ENCODE results near the gene JAK1. TPM values are rescaled to one million over a fixed set of nuclear protein-coding genes. Genes with fewer than 3 reads are reported as not detected.
A peak's percentile ranks its signal among the peaks of the same experiment; 100 is the strongest.

JAK1 gene
- total and polyA plus RNA-seq, 7 donors: 33.7 to 137 (median 101) TPM

DNA sequence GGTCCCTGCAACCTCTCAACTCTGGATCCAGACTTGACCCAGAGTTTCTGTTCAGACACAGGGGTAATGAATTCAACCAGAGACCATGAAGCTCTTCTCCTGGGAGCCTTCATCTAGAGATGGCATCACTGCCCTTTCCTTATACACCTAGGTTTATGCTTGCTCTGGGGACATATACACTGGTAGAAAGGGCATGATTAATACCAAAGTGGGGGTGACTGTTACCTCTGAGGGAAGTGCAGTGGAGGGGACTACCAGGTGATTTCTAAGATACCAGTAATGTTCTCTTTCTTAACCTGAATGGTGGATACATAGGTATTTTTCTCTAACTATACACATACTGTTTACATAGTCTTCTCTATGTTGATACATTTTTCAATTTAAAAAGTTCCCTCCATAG lies 48.4 kb downstream of the JAK1 start:
- peak in 2 of 4 donors; percentile 5 to 6 for ATAC-seq
- intact Hi-C loops (cut with DNase I): no loop called here
- no peak for DNase-seq
- peaks cover 79% of the 10 kb centered on the region for H3K4me1 ChIP-seq
- peak overlapping the region; percentile 44 for H3K27ac ChIP-seq
- no peaks in the 10 kb centered on the region for H3K9me3 ChIP-seq
- no peak overlapping the region for H3K4me3 ChIP-seq
- H3K27me3 ChIP-seq (ENCODE audit: insufficient read depth in 3 of 3, low read length in 2 of 3): no peaks in the 10 kb centered on the region
- TF ChIP-seq CTCF (IDR thresholded peaks at IDR 0.05): no peak
- no peaks in the 10 kb centered on the region for H3K36me3 ChIP-seq (ENCODE audit: insufficient read depth in 1 of 2, low read depth in 1 of 2)

- no peak for TF ChIP-seq CTCF (IDR thresholded peaks at IDR 0.05)
- DNase-seq (peak; percentile 70 to 72), ATAC-seq (peak; percentile 70 to 87 (median 84))
- peak overlapping the region; percentile 44 for H3K27ac ChIP-seq
- H3K4me1 ChIP-seq: peaks cover 79% of the 10 kb centered on the region
- no peaks in the 10 kb centered on the region for H3K36me3 ChIP-seq (ENCODE audit: insufficient read depth in 1 of 2, low read depth in 1 of 2)
- H3K4me3 ChIP-seq: no peak overlapping the region
- intact Hi-C loops (cut with DNase I): no loop called here
- H3K27me3 ChIP-seq (ENCODE audit: insufficient read depth in 3 of 3, low read length in 2 of 3): no peaks in the 10 kb centered on the region
- WGBS, 3 donors: 26 to 32% (median 26%) methylated on average over 3 of the region's 3 CpGs
- no peaks in the 10 kb centered on the region for H3K9me3 ChIP-seq
Measured at GRCh38 chr1:64917328-64917861, 49.0 kb downstream of the JAK1 start.

GRCh38 chr1:64915381-64916274 lies 50.7 kb downstream of the JAK1 start:
- Histone ChIP-seq H3K4me3 (no peak overlapping the region), H3K36me3 (ENCODE audit: insufficient read depth in 1 of 2, low read depth in 1 of 2) (no peaks in the 10 kb centered on the region), H3K4me1 (peaks cover 77% of the 10 kb centered on the region), H3K27me3 (ENCODE audit: insufficient read depth in 3 of 3, low read length in 2 of 3) (no peaks in the 10 kb centered on the region), H3K9me3 (no peaks in the 10 kb centered on the region), H3K27ac (no peak overlapping the region)
- DNase-seq (no peak), ATAC-seq (no peak)
- no peak for TF ChIP-seq CTCF (IDR thresholded peaks at IDR 0.05)
- intact Hi-C loops (cut with DNase I): no loop called here
- WGBS, 3 donors: 82 to 86% (median 83%) methylated on average over 9 of the region's 9 CpGs

- 77 to 87% (median 83%) methylated on average over 3 of the region's 3 CpGs for WGBS, 3 donors
- intact Hi-C loops (cut with DNase I): no loop called here
- DNase-seq: no peak
- Histone ChIP-seq H3K36me3 (ENCODE audit: insufficient read depth in 1 of 2, low read depth in 1 of 2) (no peaks in the 10 kb centered on the region), H3K4me1 (peaks cover 80% of the 10 kb centered on the region), H3K4me3 (no peak overlapping the region), H3K27ac (no peak overlapping the region), H3K9me3 (no peaks in the 10 kb centered on the region), H3K27me3 (ENCODE audit: insufficient read depth in 3 of 3, low read length in 2 of 3) (no peaks in the 10 kb centered on the region)
- no peak for TF ChIP-seq CTCF (IDR thresholded peaks at IDR 0.05)
- ATAC-seq: no peak
Measured at GRCh38 chr1:64913361-64914015, 52.9 kb downstream of the JAK1 start.

All from psoas muscle (tissue), 8 donors.